CD4-positive, alpha-beta T cell treated with Interleukin-4 for 1 hour (primary cell): ENCODE results near the gene CLDN5.
"Not testable (repeated sequence)": the region's sequence is repeated elsewhere in the genome, so short reads cannot be mapped to it uniquely, and the experiment has no call there.

Experiments used
- DNase-seq, 2 donors: peaks; one replicate each; pipeline ENCODE4 v3.0.0-alpha.2; 2020 to 2022

Gene CLDN5, protein sequence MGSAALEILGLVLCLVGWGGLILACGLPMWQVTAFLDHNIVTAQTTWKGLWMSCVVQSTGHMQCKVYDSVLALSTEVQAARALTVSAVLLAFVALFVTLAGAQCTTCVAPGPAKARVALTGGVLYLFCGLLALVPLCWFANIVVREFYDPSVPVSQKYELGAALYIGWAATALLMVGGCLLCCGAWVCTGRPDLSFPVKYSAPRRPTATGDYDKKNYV

GRCh38 chr22:19524170-19525115 lies at the start of gene CLDN5:
TSS of gene CLDN5 (minus strand) at chr22:19524410. CDS start at chr22:19524255, 155 bp downstream.
- DNase-seq: no peak

DNA sequence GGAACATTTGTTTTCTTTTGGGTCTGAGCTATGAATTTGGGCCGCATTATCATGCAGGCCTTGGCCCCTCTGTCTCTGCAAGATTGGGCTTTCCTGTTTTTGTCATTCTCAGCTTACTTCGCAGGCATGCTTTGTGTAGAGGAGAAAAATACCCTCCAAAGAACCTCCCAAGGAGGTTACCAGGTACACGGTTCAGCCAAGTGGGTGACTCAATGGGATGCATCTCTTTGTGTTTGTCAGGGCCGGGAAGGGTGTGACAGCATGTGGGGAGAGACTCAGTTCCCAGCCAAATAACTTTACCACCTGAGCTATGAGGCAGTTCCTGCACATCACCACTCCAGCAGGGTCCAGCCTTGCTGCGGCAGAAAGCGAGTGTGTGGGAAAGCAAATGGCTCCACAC lies 47.8 kb upstream of the CLDN5 start:
- DNase-seq: no peak

- no peak for DNase-seq
Observed at GRCh38 chr22:19571207-19571795, 47.1 kb upstream of the CLDN5 start.

GRCh38 chr22:19569976-19570375 lies 45.8 kb upstream of the CLDN5 start:
- DNase-seq: no peak

- no peak for DNase-seq
Observed at GRCh38 chr22:19569276-19569640, 45.0 kb upstream of the CLDN5 start.

- DNase-seq: no peak
Observed at GRCh38 chr22:19568337-19569275, 44.4 kb upstream of the CLDN5 start.

DNA sequence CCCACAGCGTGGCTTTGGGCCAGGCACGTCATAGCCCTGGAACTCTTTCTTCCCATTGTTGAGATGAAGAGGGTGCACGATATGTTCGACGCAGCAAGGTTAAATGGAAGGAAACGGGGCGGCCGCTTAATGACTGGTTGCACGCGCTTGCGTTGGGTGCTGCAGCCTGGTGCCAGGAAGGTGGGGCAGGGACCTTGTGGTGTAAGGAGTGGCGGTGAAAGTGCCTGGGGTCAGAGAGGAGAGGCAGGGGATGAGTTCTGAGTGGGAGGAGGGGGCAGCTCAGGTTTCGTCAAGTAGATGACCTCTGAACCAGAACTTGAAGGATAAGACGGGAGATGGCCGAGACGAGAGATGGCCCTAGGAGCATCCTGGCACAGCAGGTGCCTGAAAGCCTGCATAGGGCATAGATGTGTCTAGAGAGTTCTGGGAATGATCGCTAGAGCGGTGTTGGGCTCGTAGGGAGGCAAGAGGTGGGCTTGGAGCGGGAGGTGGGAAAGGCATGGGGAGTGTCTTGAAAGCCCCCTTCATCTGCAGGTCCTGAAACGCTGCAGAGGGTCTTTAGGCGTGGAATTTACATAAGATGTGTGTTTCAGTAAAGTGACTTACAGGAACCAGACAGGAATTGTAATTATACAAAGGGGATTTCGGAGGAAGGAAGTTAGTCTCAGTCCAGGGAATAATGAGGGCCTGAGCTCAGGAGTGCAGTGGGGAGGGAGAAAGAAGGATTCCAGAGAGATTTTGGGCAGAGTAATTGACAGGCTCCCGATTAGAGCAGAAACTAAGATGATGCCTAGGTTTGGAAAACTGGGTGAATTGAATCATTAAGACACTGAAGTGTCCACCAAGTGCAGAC lies 43.2 kb upstream of the CLDN5 start:
- DNase-seq: no peak

- DNase-seq: no peak
Observed at GRCh38 chr22:19566279-19567156, 42.3 kb upstream of the CLDN5 start.

GRCh38 chr22:19565382-19566278 lies 41.4 kb upstream of the CLDN5 start:
- DNase-seq: no peak

- no peak for DNase-seq
Observed at GRCh38 chr22:19559956-19560355, 35.7 kb upstream of the CLDN5 start.

DNA sequence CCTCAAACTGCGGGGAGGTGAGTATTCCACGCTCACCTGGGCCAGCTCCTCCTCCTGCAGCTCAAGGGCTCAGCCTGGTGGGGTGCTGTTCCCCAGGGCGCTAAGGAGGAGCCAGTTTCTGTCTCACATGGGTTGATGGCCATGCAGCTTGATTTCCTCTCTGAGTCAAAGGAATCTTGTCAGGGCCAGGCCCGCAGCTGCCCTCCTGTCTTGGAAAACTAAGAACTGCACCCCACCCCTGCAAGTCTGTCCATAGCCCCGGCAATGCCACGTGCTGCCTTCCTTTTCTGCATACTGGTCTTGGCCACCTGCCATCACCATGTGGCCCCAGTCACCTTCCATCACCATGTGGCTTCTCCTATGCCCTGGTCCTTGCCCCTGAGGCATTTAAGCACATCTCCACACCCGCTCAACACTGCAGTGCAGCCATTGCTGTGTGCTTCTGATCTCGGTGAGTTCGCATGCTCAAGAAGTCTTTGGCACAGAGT lies 35.2 kb upstream of the CLDN5 start:
- no peak for DNase-seq

- DNase-seq: no peak
Observed at GRCh38 chr22:19556963-19557545, 32.8 kb upstream of the CLDN5 start.

DNA sequence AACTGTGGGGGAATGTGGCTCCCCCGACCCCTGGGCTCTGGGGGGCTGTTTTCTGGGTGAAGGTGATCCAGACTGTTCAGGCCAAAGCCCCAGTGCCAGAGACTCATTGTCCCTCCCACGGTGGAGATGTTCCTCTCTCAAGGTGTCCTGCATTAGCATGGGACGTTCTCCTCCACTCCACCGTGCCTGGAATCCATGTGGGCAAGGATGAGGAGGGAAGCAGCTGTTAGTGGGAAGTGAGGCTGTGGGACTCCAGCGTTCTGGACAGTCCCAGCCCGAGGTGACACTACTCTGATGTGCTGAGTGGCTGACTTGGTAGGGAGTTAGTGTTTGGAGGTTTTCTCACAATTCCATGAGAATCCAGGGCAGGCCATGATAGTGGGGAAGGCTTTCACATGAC lies 31.4 kb upstream of the CLDN5 start:
- DNase-seq: no peak

- no peak for DNase-seq
Observed at GRCh38 chr22:19554834-19555404, 30.7 kb upstream of the CLDN5 start.

DNA sequence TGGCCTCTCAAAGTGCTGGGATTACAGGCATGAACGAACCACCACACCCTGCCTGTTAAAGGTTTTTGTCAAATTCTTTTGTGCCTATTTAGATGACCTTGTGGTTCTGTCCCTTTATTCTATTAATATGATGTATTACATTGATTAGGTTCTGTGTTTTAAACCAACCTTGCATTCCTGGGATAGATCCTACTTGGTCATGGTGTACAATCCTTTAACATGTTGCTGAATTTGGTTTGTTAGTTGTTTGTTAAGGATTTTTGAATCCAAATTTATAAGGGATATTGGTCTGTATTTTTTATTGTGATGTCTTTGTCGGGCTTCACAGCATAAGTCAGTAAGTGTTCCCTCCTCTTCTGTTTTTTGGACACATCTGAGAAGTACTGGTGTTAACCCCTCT lies 29.0 kb upstream of the CLDN5 start:
- DNase-seq: no peak

DNA sequence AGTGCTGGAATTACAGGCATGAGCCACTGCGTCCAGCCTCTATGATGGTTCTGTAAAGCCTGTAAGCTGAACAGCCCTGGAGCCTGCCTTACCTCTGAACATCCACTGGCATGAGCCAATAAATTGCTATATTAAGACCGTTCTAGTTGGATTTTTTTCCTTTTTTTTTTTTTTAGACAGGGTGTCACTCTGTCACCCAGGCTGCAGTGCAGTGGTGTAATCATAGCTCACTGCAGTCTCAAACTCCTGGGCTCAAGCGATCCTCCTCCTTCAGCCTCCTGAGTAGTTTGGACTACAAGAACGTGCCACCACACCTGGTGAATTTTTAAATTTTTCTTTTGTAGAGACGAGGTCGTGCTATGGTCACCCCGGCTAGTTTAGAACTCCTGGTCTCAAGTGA lies 26.2 kb upstream of the CLDN5 start:
- no peak for DNase-seq

- no peak for DNase-seq
Observed at GRCh38 chr22:19549428-19549827, 25.2 kb upstream of the CLDN5 start.

DNA sequence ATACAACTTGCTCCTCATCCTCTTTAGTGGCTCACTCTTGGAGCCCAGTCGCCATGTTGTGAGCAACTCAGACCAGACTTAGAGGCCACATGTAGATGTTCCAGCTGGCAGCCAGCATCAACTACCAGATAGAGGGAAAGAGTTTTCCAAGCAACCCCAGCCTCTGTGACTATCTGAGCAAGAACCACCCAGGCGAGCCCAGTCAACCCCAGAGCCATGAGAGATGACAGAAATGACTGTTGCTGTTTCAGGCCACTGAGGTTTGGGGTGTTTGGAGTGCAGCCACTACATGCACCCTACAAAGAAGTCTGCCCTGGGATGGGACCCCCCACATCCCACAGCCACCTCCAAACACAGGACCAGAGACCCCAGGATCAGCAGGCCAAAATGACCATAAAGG lies 24.8 kb upstream of the CLDN5 start:
- DNase-seq: no peak

DNA sequence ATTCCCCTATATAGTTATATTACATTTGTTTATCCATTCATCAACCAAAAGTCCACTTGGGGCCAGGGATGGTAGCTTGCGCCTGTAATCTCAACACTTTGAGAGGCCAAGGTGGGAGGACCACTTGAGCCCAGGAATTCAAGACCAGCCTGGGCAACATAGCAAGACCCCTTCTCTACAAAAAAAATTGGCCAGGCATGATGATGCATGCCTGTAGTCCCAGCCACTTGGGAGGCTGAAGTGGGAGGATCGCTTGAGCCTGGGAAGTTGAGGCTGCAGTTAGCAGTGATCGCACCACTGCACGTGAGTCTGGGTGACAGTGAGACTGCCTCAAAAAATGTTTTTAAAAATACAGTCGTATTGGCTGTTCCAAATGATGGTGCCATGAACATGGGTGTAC lies 24.2 kb upstream of the CLDN5 start:
- DNase-seq: not testable (repeated sequence)
